GM12892 (cell line): Measurements from ENCODE around the gene MINK1.

ENCODE experiments used
- POLR2A ChIP-seq: IDR thresholded peaks from 2 replicates; pipeline ENCODE4 v1.6.1; 2011; ENCODE audit warnings: low read depth, low read length, control low read depth
- TAF1 ChIP-seq: IDR thresholded peaks from 2 replicates; pipeline ENCODE4 v1.6.1; 2011; ENCODE audit warnings: low read depth, mild to moderate bottlenecking, control low read depth, low read length, borderline replicate concordance

GRCh38 chr17:4853208-4853671, 20.1 kb downstream of the MINK1 start:
- no peak for TF ChIP-seq POLR2A
- no peak for TF ChIP-seq TAF1
